A204.1 (cell line): ENCODE data around the gene GUCA2A.

ENCODE experiments used
- FAIRE-seq: peaks from 2 replicates; lab custom pipeline; 2012; peaks lifted over from hg19 to GRCh38; lab: Jason Lieb, UNC

The GUCA2A gene

DNA sequence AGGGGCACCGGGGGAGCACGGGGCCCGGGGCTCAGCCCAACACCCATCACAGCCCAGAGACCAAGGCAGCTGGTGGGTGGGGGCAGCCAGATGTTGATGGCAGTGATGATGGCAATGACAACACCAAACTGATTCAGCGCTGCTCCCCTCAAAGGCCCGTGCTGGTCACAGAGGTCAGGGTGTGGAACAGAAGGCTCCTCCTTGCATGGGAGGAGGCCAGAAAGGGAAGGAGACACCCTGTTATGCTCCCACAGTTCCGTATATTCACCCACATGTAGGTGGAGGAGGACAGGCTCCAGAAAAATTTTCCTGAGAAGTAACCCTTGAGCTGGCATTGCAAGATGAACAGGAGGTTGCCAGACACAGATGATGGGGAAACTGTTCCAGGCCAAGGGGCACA is 10.9 kb downstream of the GUCA2A start:
- no peak for FAIRE-seq

DNA sequence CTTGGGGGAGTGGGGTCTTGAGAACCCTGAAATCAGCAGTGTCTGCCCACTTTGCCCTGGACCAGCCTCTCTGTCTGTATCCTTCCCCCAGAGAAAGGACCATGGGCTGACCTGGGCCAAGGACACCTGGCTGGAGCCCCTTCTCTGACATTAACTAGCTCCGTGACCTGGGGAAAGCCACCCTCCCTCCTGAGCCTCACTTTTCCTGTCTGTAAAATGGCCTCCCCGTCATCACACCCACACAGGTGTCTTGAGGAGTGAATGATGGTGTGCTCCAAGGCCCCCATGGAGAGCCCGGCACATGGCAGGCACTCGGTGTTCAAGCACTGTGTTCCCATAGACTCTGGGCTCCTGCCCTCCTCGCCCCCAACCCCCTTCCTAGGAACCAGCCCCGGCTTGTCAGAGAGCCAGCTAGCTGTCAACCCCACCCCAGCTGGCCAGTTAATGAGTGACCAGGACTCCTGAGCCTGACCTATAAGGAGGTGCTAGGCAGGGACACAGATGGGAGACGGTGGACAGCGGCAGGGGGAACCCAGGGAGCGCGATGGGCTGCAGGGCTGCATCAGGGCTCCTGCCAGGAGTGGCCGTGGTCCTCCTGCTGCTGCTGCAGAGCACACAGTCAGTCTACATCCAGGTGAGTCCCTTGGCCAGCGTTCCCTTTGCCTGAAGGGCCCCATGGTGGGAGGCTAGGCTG is 11.5 kb downstream of the GUCA2A start, which contains the start of gene GUCA2B:
GUCA2B (plus strand) TSS at position 504 of the 694 bp plus-strand sequence; CDS start at position 545, 41 bp downstream.
- no peak for FAIRE-seq

DNA sequence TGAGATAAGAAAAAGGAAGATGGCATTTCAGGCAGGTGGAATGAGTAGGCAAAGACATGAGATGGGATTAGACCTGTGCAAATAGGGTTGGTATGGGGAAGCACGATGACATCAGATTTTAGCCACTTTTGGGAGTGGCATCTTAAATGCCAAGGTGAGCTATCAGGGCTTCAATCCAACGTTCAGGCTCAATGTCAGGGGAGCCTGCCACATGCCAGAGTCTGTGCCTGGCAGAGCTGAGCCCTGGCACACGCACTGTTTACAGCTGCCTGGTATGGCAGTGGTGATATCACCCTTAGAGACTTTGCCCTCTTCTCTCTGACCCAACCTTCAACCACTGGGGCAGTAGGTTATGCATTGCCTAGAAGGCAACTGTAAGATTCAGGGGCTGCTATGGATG is 12.4 kb downstream of the GUCA2A start:
- no peak for FAIRE-seq

DNA sequence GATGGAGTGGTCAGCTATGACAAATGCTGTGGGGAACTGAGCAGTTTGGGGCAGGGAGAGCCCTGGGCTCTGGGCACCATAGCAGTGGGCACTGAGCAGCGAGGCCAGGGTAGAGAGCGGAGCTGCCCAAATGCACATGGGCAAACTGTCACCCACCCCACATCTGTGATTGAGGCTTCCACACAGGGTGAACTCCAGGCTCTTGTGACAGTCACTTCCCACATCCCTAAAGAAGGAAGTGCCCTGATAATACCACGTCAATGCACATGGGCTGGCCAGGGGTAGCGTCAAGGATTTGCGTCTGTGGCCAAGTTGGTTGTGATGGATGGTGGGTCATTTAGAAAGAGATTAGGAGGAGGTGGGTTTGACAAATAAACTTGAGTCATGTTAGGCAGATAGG is 13.9 kb downstream of the GUCA2A start:
- no peak for FAIRE-seq

DNA sequence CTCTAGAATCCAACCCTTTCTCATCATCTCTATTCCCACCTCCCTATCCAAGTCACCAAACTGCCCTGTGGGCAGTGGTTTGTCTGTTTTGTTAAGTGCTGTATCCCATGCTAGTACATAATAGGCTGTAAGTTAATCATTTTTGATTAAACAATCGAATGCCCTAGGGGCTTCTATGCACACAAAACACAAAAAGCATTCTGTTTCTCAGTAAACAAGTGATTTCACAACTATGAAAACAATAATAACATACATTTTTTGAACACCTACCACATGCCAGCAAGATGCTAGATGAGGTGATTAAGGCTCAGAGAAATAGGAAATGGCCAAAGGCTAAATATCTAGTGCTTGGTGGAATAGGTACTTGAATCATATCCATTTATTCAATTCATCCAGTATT is 16.4 kb downstream of the GUCA2A start:
- no peak for FAIRE-seq

GRCh38 chr1:42146626-42147320 is 17.8 kb downstream of the GUCA2A start:
- FAIRE-seq = no peak

GRCh38 chr1:42145764-42146625 is 18.6 kb downstream of the GUCA2A start:
- no peak for FAIRE-seq

GRCh38 chr1:42145389-42145716 is 19.2 kb downstream of the GUCA2A start:
- FAIRE-seq = no peak

DNA sequence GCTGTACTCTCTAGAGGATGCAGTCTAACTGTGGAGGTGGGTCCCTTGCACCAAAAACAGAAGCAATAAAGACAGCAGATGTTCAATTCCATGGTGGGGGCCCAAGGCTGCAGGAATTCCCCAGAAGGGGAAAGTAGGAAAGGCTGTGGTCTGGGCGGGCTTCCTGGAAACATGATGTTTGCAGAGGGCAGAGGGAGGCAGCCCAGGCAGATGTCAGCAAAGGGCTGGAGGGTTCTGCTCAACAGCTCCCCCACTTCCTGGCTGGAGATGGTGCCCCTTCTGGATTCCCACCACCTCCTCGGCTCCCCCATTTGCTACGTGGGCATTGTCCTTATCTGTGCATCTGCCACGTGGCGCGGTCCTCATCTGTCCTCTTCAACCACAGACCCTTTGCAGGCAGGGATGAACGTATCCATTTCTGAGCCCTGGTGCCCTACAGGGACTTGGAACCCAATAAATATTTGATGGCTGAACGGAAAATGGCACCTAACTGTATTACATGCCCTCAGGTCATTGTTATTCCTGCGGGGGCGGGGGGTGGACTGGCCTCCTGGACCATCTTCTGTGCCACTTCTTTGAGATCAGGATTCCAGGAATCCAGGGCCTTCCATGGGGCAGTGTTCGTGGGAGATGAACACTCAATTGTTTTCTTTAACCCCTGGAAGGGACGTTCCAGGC is 19.7 kb downstream of the GUCA2A start:
- no peak for FAIRE-seq

DNA sequence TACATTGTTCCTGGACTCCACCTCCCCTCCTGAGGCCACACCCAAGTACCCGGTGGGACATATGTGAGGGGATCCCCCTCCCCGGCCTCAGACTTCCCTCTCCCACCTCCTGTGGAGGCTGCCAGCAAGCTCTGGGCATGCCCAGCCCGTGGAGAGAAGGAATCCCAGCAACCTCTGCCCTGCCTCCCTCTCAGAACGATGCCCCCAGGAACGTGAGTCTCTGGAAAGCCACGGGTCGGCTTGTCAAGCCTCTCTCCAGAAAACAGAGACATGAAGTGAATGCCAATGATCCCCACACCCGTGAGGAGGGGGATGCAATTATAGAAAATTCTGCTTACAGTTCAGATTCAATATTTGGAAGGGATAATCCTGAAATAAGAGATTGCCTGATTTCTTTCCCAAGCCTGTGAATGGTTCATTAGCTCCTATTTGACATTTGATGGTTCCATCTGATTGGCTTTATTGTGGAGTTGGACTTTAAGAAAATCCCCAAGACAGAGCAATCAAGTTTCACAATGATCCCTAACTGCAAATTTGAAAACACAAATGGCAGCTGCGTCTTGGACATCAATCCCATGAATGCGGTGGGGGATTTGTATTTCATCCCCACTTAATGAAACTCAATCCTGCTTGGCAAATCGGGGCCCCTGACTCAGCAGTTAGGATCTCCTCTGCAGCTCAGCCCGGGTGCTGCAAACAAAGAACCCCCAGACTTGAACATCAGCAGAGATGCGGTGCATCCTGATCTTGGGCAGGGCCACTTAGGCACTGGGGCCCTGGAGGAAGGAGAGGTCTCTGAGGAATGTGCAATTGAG is 20.4 kb downstream of the GUCA2A start:
- FAIRE-seq = no peak

DNA sequence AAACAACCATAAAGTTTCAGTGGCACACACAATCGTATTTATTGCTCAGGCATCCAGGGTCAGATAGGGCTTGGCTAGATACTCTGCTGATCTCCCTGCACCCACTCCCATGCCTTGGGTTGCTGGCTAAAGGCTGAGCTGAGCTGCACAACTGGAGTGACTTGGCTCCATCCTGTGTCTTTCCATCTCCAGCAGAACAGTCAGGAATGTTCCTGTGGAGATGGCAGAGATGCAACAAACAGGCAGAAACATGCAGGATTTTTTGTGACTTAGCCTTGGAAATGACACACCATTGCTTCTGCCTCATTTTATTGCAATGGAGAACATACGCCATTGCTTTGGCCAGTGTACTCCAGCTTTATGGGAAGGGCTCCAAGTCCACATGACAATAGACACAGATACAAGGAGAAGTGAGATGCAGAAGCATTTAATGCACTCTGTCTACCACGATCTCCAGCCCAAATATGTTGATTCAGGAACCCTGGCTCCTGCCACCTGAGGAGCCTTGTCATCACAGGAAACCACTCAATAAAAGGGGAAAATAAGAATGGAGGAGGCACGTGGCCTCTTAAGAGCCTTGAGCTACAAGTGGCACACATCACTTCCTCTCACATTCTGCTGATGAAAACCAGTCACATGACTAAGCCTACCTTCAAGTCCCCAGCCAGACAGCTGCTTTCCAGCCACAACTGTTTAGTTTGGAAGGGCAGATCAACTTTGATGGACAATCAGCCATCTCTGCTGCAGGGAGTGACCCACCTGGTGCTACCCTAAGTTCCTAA is 21.5 kb downstream of the GUCA2A start:
- no peak for FAIRE-seq

GRCh38 chr1:42141978-42142377 is 22.6 kb downstream of the GUCA2A start:
- FAIRE-seq = no peak

GRCh38 chr1:42140191-42140590 is 24.4 kb downstream of the GUCA2A start:
- no peak for FAIRE-seq

- FAIRE-seq = no peak
Measured at GRCh38 chr1:42139444-42139843, 25.1 kb downstream of the GUCA2A start.

DNA sequence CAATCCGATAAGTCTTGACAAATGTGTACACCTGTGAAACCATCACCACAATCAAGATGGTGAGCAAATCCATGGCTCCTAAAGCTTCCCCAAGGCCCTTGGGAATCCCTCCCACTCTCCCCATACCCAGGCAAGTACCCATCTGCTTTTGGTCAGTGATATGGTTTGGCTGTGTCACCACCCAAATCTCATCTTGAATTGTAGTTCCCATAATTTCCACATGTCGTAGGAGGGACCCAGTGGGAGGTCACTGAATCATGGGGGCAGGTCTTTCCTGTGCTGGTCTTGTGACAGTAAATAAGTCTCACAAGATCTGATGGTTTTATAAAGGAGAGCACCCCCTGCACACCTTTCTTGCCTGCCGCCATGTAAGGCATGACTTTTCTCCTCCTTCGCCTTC is 26.0 kb downstream of the GUCA2A start:
- FAIRE-seq = no peak

GRCh38 chr1:42137766-42138165 is 26.8 kb downstream of the GUCA2A start:
- no peak for FAIRE-seq

DNA sequence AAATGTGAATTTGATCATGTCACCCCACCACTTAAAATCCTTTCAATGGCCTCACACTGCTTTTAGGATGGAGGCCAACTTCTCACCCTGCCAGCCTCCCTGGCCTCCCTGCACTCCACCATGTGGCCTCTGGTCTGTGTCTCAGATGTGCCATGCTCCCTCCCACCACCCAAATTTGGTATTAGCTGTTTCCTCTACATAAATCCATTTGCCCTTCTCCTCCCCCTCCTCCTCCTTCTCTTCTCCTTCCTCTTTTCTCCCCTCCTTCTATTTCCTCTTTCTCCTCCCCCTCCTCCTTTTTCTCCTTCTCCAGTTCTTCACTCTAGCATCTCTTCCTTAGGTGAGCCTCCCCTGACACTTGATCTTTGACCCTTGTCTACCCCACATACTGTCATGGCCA is 28.1 kb downstream of the GUCA2A start:
- no peak for FAIRE-seq

DNA sequence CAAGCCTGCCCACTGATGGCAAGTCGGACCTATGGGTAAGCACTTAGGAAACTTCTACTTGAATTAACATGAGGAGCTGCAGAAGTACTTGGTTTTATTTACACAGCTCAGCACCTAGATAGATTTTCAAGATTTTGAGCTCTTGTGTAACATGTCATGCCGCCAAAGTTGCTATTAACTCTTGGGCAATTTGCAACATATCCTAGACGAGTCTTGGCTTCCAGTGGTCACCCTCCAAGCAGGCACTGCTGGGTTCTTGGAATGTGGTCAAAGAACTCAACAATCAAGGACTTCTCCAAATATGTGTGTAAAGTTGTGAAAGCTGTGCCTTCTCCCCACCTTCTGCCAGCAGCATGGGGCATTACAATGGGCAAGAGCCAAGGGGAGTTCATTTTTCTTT is 29.1 kb downstream of the GUCA2A start:
- FAIRE-seq = no peak

DNA sequence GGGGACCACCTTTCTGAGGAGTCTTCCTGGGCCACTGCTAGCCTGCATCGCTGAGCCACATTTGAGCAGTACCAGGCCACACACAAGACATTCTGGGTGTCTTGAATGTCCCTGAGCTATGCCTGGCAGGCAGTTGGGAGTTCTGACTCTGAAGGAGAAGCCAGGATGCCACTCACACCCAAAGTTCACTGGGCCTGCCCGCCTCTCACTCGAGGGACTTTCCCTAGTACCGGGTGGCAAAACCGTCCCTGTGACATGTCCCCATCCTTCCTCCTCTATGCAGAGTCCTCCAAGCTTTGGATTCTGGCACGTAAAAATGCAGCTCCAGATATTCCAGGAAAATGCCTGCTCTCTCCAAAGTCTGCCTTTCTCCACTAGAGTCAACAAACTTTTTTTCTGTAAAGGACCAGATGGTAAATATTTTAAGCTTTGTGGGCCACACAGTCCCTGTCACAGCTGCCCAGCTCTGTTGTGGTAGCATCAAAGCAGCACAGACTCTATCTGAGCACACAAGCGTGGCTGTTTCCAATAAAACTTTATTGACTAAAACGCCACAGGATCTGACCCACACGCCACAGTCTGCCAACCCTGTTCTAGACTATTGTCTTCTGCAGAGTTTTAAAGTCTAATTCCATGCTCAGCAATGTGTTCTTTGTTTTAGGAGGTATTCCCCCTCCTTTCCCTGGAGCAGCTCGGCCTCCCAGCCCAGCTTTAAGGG is 30.6 kb downstream of the GUCA2A start:
- FAIRE-seq = no peak

DNA sequence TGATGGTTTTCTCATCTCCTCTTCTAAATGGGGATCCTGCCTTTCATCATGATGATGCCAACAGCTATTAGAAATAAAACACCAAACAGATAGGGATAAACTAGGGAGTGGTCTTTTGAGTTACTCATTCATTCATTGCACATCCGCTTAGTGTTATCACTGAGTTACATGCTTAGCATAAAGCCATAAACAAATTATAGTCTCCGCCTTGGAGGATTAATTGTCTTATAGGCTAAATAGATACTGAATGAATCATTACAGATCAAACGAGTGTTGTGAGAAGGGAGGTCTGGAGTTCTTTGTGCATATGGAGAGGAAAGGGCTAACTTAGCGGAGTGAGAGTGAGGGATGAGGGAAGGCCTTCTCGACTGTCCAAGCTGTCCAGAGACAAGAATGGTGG is 31.2 kb downstream of the GUCA2A start:
- no peak for FAIRE-seq
